SK-N-DZ (cell line): ENCODE measurements around the gene CD44.

ENCODE experiments used
- DNase-seq: peaks from one replicate; pipeline ENCODE4 v3.0.0-alpha.2; 2015; ENCODE audit warnings: low spot score

CD44 gene

GRCh38 chr11:35237351-35237750, 98.4 kb downstream of the CD44 start:
- DNase-seq = no peak

- DNase-seq = peak; percentile 77
Observed at GRCh38 chr11:35237860-35238715, 99.1 kb downstream of the CD44 start.

GRCh38 chr11:35238882-35239281, 99.9 kb downstream of the CD44 start:
- DNase-seq = no peak

- no peak for DNase-seq
Observed at GRCh38 chr11:35239471-35240075, 100.6 kb downstream of the CD44 start.

GRCh38 chr11:35241083-35241482, 102.1 kb downstream of the CD44 start:
- no peak for DNase-seq

GRCh38 chr11:35241531-35241930, 102.6 kb downstream of the CD44 start:
- DNase-seq = no peak

GRCh38 chr11:35242412-35243242, 103.7 kb downstream of the CD44 start:
- no peak for DNase-seq

- no peak for DNase-seq
Observed at GRCh38 chr11:35243774-35244173, 104.8 kb downstream of the CD44 start.

GRCh38 chr11:35245056-35245455, 106.1 kb downstream of the CD44 start:
- DNase-seq = no peak

- DNase-seq = no peak
Observed at GRCh38 chr11:35245786-35246185, 106.8 kb downstream of the CD44 start.

- DNase-seq = no peak
Observed at GRCh38 chr11:35246745-35247144, 107.8 kb downstream of the CD44 start.

- no peak for DNase-seq
Observed at GRCh38 chr11:35247428-35247827, 108.5 kb downstream of the CD44 start.

GRCh38 chr11:35247863-35248262, 108.9 kb downstream of the CD44 start:
- DNase-seq = no peak

- DNase-seq = no peak
Observed at GRCh38 chr11:35248558-35249323, 109.8 kb downstream of the CD44 start.

- DNase-seq = no peak
Observed at GRCh38 chr11:35250192-35250591, 111.2 kb downstream of the CD44 start.

- DNase-seq = no peak
Observed at GRCh38 chr11:35250621-35251020, 111.7 kb downstream of the CD44 start.

GRCh38 chr11:35253237-35253636, 114.3 kb downstream of the CD44 start:
- DNase-seq = no peak

GRCh38 chr11:35255514-35255913, 116.5 kb downstream of the CD44 start:
- DNase-seq = no peak

- no peak for DNase-seq
Observed at GRCh38 chr11:35256296-35256695, 117.3 kb downstream of the CD44 start.

GRCh38 chr11:35257281-35257680, 118.3 kb downstream of the CD44 start:
- no peak for DNase-seq

- no peak for DNase-seq
Observed at GRCh38 chr11:35259529-35259928, 120.6 kb downstream of the CD44 start.
